HL-60/S4 treated with phorbol 12-myristate 13-acetate at 8.2 ng/mL for 4 days and 3 days (cell line): ENCODE data around the gene SAT1.
"Not testable (repeated sequence)": the region's sequence is repeated elsewhere in the genome, so short reads cannot be mapped to it uniquely, and the experiment has no call there.

ENCODE experiments used
- in situ Hi-C: fragments of 300-500 bp; cut with MboI; formaldehyde crosslinking; loops from 2 replicates; pipeline ENCODE4 v1.15.0; 2022; ENCODE audit warnings: low sequenced_read_pairs

Gene SAT1

DNA sequence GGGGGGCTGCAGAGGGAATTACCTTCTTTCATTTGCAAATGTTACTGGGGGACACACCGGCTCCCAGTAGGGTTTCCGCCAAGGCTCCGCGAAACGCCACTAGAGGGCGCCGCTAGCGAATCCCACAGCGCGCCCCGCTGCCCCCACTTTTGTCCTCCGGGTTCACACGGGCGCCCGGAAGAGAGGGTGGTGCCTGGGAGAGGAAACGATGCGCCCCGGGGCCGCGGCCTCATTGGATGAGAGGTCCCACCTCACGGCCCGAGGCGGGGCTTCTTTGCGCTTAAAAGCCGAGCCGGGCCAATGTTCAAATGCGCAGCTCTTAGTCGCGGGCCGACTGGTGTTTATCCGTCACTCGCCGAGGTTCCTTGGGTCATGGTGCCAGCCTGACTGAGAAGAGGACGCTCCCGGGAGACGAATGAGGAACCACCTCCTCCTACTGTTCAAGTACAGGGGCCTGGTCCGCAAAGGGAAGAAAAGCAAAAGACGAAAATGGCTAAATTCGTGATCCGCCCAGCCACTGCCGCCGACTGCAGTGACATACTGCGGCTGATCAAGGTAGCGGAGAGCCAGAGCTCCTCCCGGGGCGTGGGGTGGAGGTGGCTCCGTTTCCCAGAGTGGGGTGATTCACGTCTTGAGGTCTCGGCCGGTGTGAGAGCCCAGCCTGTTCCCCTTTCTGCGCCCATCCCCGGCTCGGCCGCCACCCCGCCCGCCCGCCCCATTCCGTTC lies at the start of gene SAT1:
TSS of gene SAT1 (plus strand) at position 311 of the 726 bp plus-strand sequence. CDS start at position 490, 179 bp downstream.
- in situ Hi-C loops = loop anchor here (25.0 kb wide), 1 partner anchor 104 kb away; no protein-coding TSS in a partner anchor

- in situ Hi-C loops = no loop called here
Observed at GRCh38 chrX:23736030-23736429, 46.9 kb upstream of the SAT1 start.

DNA sequence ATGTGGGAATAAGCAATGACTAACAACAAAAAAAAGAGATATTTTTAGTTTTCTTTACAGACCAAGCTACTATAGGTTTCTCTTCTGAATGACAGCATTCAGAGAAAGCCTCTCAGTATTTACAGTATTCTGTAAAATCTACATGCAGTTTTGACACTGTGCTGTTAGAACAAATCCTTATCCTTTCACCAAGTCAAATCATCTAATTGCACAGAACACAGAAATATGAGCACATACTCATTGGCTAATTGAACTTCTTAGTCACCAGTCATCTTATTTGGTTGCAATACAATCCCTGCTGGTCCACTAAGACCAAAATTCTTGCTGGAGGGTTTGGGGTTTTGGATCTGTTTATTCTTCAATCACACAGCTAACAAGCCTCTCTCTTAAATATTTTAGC lies 45.6 kb upstream of the SAT1 start:
- in situ Hi-C loops = no loop called here

- in situ Hi-C loops = no loop called here
Observed at GRCh38 chrX:23742174-23742696, 40.7 kb upstream of the SAT1 start.

DNA sequence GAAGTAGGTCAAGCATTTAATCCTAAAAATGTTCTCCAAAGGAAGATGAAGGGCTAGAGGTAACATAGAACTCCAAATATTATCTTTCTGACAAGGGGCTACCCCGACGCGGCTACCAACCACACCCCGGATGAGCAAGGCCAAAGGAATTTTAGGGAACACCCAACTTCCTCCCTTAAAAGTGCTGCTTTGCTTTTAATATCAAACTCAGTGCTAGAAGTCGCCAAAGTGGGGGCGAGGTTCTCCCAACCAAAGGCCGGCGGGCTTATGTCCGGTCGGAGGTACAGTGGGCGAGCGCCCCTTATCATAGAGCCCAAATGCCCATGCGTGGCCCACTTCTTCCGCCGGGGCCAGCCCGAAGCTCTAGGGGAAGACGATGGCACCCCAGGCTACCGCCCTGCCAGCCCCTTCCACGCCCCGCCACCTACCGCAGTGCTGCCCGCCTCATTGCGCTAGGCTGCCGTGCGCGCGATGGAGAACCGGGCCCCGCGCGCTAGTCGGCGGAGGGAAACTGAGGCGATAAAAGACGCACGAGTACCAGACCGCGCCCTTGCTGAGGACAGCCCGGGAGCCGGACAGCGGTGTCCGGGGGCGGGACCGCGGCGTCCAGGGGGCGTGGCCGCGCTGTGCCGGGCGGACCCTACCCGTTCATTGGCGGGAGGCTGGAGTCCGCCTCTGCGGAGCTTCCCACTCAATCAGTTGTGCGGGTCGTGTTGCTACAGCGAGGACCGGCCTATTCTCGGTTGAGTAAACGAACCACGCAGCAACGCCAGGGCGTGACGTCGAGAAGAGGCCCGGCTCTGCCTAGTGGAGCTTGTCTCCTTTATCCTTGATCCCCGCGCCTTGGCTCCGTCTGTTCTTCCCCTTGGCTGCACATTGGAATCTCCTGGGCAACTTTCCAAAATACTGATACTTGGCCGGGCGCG lies 40.0 kb upstream of the SAT1 start, which contains the start of gene ACOT9:
TSS of gene ACOT9 (minus strand) at position 580 of the 926 bp plus-strand sequence. CDS start at position 448, 132 bp downstream.
- in situ Hi-C loops = no loop called here

DNA sequence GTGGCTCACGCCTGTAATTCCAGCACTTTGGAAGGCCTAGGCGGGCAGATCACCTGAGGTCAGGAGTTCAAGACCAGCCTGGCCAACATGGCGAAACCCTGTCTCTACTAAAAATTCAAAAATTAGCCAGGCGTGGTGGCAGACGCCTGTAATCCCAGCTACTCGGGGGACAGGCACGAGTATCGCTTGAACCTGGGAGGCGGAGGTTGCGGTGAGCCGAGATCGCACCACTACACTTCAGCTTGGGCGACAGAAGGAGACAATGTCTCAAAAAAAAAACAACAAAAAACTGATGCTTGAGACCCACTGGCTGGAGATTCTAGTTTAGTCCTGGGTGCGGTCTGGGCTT lies 39.4 kb upstream of the SAT1 start:
- in situ Hi-C loops = not testable (repeated sequence)

DNA sequence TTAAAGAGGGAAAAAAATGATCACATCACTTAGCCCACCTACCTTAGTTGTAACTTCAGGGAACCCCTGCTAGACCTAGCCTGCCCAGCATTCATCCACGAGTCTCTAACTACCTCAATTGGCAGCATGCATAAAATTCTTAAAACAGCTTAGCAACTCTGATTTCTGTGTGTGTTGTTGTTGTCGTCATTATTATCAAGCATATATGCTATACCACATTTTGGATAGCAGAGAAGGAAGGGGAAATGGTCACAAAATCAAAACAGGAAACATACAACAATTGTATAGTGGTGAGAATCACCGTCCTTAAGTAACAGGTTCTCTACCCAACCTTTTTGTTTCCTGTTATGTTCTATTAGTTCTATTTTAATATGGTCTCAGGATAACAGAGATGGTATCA lies 37.2 kb upstream of the SAT1 start:
- in situ Hi-C loops = no loop called here

GRCh38 chrX:23749129-23749528 lies 33.8 kb upstream of the SAT1 start:
- in situ Hi-C loops = no loop called here

- in situ Hi-C loops = no loop called here
Observed at GRCh38 chrX:23749576-23749975, 33.4 kb upstream of the SAT1 start.

GRCh38 chrX:23752740-23753415 lies 30.1 kb upstream of the SAT1 start:
- in situ Hi-C loops = no loop called here

GRCh38 chrX:23754664-23755063 lies 28.3 kb upstream of the SAT1 start:
- in situ Hi-C loops = no loop called here

GRCh38 chrX:23756165-23756564 lies 26.8 kb upstream of the SAT1 start:
- in situ Hi-C loops = no loop called here

DNA sequence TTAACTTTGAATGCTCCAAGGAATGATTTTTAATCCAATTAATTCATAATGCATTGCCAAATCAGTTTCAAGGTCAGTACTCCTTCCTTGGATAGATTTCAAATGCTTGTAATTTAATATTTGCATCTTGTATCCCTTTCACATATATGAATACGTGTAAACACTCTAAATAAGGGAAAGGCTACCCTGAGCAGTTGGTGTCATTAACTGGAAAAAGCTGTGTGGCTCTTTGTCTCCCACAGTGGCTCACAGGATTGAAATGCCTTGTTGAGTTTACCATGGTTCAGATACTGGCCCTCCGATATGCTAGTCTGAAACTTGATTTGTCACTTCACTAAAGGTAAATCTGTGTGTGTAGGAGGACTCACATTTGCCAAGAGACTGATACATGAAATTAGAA lies 23.2 kb upstream of the SAT1 start:
- in situ Hi-C loops = no loop called here

GRCh38 chrX:23764188-23764984 lies 18.6 kb upstream of the SAT1 start:
- in situ Hi-C loops = no loop called here

- in situ Hi-C loops = no loop called here
Observed at GRCh38 chrX:23765449-23765848, 17.5 kb upstream of the SAT1 start.

DNA sequence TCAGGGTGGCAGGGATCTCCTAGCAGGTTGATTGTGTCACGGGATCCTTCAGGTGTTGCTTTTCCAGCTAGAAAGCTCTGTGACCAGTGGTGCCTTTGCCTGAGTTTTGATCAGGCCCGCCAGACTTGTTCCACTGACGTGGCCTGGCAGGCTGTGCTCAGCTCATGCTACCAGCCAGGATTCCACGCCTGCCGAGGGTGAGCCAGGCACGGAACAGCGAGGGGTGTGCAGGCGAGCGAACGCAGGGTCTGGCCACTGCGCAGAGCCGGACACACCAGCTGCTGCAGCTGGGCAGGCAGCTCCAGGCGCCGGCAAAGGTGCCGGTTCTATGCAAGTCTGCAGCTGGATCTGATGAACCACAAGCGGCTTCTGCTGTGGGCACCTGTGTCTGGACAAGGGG lies 17.1 kb upstream of the SAT1 start:
- in situ Hi-C loops = no loop called here

GRCh38 chrX:23766650-23767551 lies 16.1 kb upstream of the SAT1 start:
- in situ Hi-C loops = no loop called here

DNA sequence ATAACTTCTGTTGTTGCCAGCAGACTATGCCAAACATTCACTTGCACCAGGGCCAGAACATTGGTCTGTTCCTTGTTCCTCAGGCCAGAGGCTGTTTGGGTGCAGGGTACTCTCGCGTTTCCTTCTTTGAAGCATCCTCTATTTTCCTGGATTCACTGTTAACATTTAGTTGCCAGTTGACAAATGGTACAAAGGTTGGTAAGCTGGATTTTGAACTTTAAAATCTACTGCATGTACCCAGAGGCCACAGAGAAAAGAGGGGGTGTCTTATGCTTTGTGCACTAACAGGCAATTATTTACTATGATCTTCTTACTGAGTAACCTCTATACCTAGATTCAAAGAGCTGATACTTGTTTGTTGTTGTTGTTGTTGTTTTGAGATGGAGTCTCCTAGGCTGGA lies 12.8 kb upstream of the SAT1 start:
- in situ Hi-C loops = no loop called here

GRCh38 chrX:23771086-23771485 lies 11.9 kb upstream of the SAT1 start:
- in situ Hi-C loops = not testable (repeated sequence)
